GM12878 (cell line): ENCODE results near the gene GAREM1. TPM values are rescaled to one million over a fixed set of nuclear protein-coding genes. Genes with fewer than 3 reads are reported as not detected.

Experiments used
- ATAC-seq: fragments of 200-7000 bp; cut with Tn5 transposase; 3 replicates; pipeline ENCODE4 v1.9.1; 2020; ENCODE audit warnings: mild to moderate bottlenecking, moderate library complexity
- BruUV-seq: library from RNA; stranded (reverse); fragments of 400-500 nt; replicated peaks from 2 replicates; lab custom pipeline; 2021; lab: Mats Ljungman, UMichigan
- CTCF ChIA-PET: fragments of 300-600 bp; sonication (Branson Sonifier 250); formaldehyde crosslinking; extraction: SDS; loops from one replicate; lab custom pipeline; 2021; ENCODE audit warnings: inconsistent platforms; lab: Yijun Ruan, JAX
- POLR2A ChIA-PET: fragments of 350-600 bp; formaldehyde crosslinking; extraction: SDS; loops from one replicate; lab custom pipeline; 2021; ENCODE audit warnings: inconsistent platforms; lab: Charles Lee
- RAD21 ChIA-PET: fragments of 300-600 bp; sonication (Branson Sonifier 250); formaldehyde crosslinking; loops from one replicate; lab custom pipeline; 2023; ENCODE audit warnings: antibody characterized with exemption; ENCODE audit not compliant: unreplicated experiment; lab: Charles Lee
- SMC1A ChIA-PET: fragments of 300-600 bp; sonication (Branson Sonifier 250); formaldehyde crosslinking; loops from one replicate; lab custom pipeline; 2023; ENCODE audit not compliant: unreplicated experiment, uncharacterized antibody; lab: Charles Lee
- DNase-seq: peaks from one replicate; pipeline ENCODE4 v3.0.0-alpha.2; 2011; ENCODE audit warnings: low read depth, low spot score
- FAIRE-seq: peaks from 3 replicates; lab custom pipeline; 2011; peaks lifted over from hg19 to GRCh38; lab: Jason Lieb, UNC
- H2AFZ ChIP-seq: 2 replicates; pipeline ENCODE4 v1.6.0; 2011; ENCODE audit warnings: low read depth, low read length, control low read depth; ENCODE audit not compliant: control insufficient read depth
- H3K27ac ChIP-seq: 2 replicates; pipeline ENCODE4 v1.5.1; 2011; ENCODE audit warnings: control low read depth; ENCODE audit not compliant: control insufficient read depth, insufficient read depth
- H3K27me3 ChIP-seq, 2 experiments: replicated peaks in 1 of 2; 2 replicates each; pipeline versions ENCODE4 v1.6.0 to v1.6.1; 2011; ENCODE audit warnings: low read length in 1 of 2; ENCODE audit not compliant: control insufficient read depth in 2 of 2, insufficient read depth in 2 of 2
- H3K36me3 ChIP-seq, 2 experiments: 2 replicates each; pipeline ENCODE4 v1.5.1; 2011; ENCODE audit warnings: low read length in 1 of 2; ENCODE audit not compliant: control insufficient read depth in 2 of 2, insufficient read depth in 2 of 2
- H3K4me1 ChIP-seq: 2 replicates; pipeline ENCODE4 v1.6.1; 2011; ENCODE audit warnings: mild to moderate bottlenecking, low read length, moderate library complexity, mixed read lengths; ENCODE audit not compliant: control insufficient read depth, insufficient read depth
- H3K4me2 ChIP-seq: 2 replicates; pipeline ENCODE4 v1.6.0; 2011; ENCODE audit warnings: control low read depth; ENCODE audit not compliant: control insufficient read depth, insufficient read depth
- H3K4me3 ChIP-seq: fragments of 200-600 bp; sonication (generic); 2 replicates; pipeline ENCODE4 v1.5.1; 2016
- H3K79me2 ChIP-seq: 2 replicates; pipeline ENCODE4 v1.6.0; 2011; ENCODE audit warnings: low read length; ENCODE audit not compliant: control insufficient read depth, insufficient read depth
- H3K9ac ChIP-seq: 2 replicates; pipeline ENCODE4 v1.8.0; 2011; ENCODE audit warnings: low read length, control low read depth, mixed read lengths; ENCODE audit not compliant: control insufficient read depth, insufficient read depth
- H3K9me3 ChIP-seq: replicated peaks from 3 replicates; pipeline ENCODE4 v1.5.1; 2011; ENCODE audit warnings: mild to moderate bottlenecking, low read length; ENCODE audit not compliant: control insufficient read depth, insufficient read depth
- H4K20me1 ChIP-seq: 2 replicates; pipeline ENCODE4 v1.6.0; 2011; ENCODE audit not compliant: control insufficient read depth, insufficient read depth
- CEBPB ChIP-seq, 2 experiments: fragments of 150-350 bp in 1 of 2; IDR thresholded peaks; 2 replicates each; pipeline ENCODE4 v1.6.1; 2012 to 2014; ENCODE audit warnings: low read depth in 2 of 2, low read length in 2 of 2, borderline replicate concordance in 1 of 2, inconsistent platforms in 1 of 2
- FOS ChIP-seq: IDR thresholded peaks from 3 replicates; pipeline ENCODE4 v1.6.1; 2011; ENCODE audit warnings: borderline replicate concordance; ENCODE audit not compliant: insufficient read length; ENCODE audit errors: extremely low read depth
- IKZF1 ChIP-seq: fragments of 450-650 bp; conservative IDR thresholded peaks from 2 replicates; pipeline ENCODE4 v1.6.1; 2017; ENCODE audit warnings: antibody characterized with exemption, mild to moderate bottlenecking
- IRF3 ChIP-seq: fragments of 450-650 bp; IDR thresholded peaks from 2 replicates; pipeline ENCODE4 v1.6.1; 2014; ENCODE audit warnings: mild to moderate bottlenecking
- MTA3 ChIP-seq: IDR thresholded peaks from 2 replicates; pipeline ENCODE4 v1.6.1; 2012; ENCODE audit warnings: low read length, inconsistent platforms, borderline replicate concordance
- NFXL1 ChIP-seq: fragments of 450-650 bp; IDR thresholded peaks from 2 replicates; pipeline ENCODE4 v1.6.1; 2017; ENCODE audit warnings: antibody characterized with exemption, mild to moderate bottlenecking, borderline replicate concordance
- NKRF ChIP-seq: fragments of 450-650 bp; conservative IDR thresholded peaks from 2 replicates; pipeline ENCODE4 v1.6.1; 2017; ENCODE audit warnings: mild to moderate bottlenecking, moderate library complexity
- PRDM15 ChIP-seq: fragments of 450-650 bp; formaldehyde crosslinking; IDR thresholded peaks from 2 replicates; pipeline ENCODE4 v1.4.0; 2020; ENCODE audit warnings: mild to moderate bottlenecking, moderate library complexity
- SPI1 ChIP-seq: IDR thresholded peaks from 2 replicates; pipeline ENCODE4 v1.6.1; 2011; ENCODE audit warnings: low read depth, mild to moderate bottlenecking, low read length, moderate library complexity, borderline replicate concordance; ENCODE audit not compliant: insufficient read depth
- STAT1 ChIP-seq: fragments of 450-650 bp; conservative IDR thresholded peaks from 2 replicates; pipeline ENCODE4 v1.6.1; 2014; ENCODE audit warnings: antibody characterized with exemption, mild to moderate bottlenecking
- TAF1 ChIP-seq: IDR thresholded peaks from 2 replicates; pipeline ENCODE4 v1.6.1; 2011; ENCODE audit warnings: mild to moderate bottlenecking, low read depth, low read length, borderline replicate concordance
- ZBTB4 ChIP-seq: fragments of 450-650 bp; formaldehyde crosslinking; IDR thresholded peaks from 2 replicates; pipeline ENCODE4 v1.4.0; 2022; ENCODE audit warnings: mild to moderate bottlenecking, moderate library complexity
- ZSCAN29 ChIP-seq: fragments of 450-650 bp; IDR thresholded peaks from 2 replicates; pipeline ENCODE4 v1.6.1; 2017; ENCODE audit warnings: mild to moderate bottlenecking, moderate library complexity
- WGBS: methylation state at CpG from one replicate; pipeline ENCODE4 v1.1.6; 2016; ENCODE audit warnings: low lambda C conversion rate; ENCODE audit not compliant: insufficient replicate concordance, insufficient coverage; ENCODE audit errors: missing lambda C conversion rate; 5-methylcytosine and 5-hydroxymethylcytosine counted together
- in situ Hi-C: fragments of 300-500 bp; cut with MboI; formaldehyde crosslinking; loops from 9 replicates; pipeline ENCODE4 v1.14.3; 2018; ENCODE audit warnings: mixed read lengths
- intact Hi-C: fragments of 100-400 bp; cut with micrococcal nuclease; formaldehyde crosslinking; loops from one replicate; pipeline ENCODE4 v1.14.2; 2022; ENCODE audit not compliant: unreplicated experiment
- polyA plus RNA-seq, 11 experiments: library from polyadenylated mRNA; depleted of rRNA in 4 of 11; unstranded in 6 of 11; stranded (reverse) in 5 of 11; fragments of >200 nt; fragmentation: Nextera tagmentation in 4 of 11; fragmentation: Illumina TruSeq in 1 of 11; extraction: Ambion mirVana in 4 of 11; extraction: Trizol in 1 of 11; gene quantifications; 1 replicate in 1 of 11; 2 replicates in 10 of 11; pipeline versions ENCODE4 v1.2.1 to v1.2.3, GENCODE V29; 2011 to 2016; ENCODE audit warnings: inconsistent platforms in 2 of 11, missing spikeins in 2 of 11, low read depth in 1 of 11
- total RNA-seq, 4 experiments: library from RNA; depleted of rRNA in 3 of 4; stranded (reverse); fragments of >200 nt in 3 of 4; fragmentation: Illumina TruSeq in 1 of 4; extraction: Trizol in 1 of 4; gene quantifications; 2 replicates each; pipeline versions ENCODE4 v1.2.1 to v1.2.3, GENCODE V29; 2013 to 2021

Gene GAREM1
- total and polyA plus RNA-seq, 10 of the 15 experiments (the other 5 are each of a cell fraction or from before 2014, with no cell fraction given) = 0.05 to 0.29 (median 0.05) TPM; not detected in 7

- H3K27ac ChIP-seq = no peak overlapping the region
- TF ChIP-seq ZSCAN29 (no peak), TAF1 (no peak), FOS (no peak), STAT1 (no peak), PRDM15 (CRISPR knock-in tag) (no peak), ZBTB4 (CRISPR knock-in tag) (no peak), SPI1 (no peak), IRF3 (no peak), NKRF (no peak), CEBPB (IDR thresholded peaks at IDR 0.05; ENCODE audit: borderline replicate concordance in 1 of 2, low read depth in 2 of 2, low read length in 2 of 2) (no peak), NFXL1 (no peak), IKZF1 (no peak), MTA3 (no peak)
These were observed 8.1 kb upstream of the GAREM1 start for GRCh38 chr18:32478807-32479206.

More at GRCh38 chr18:32478807-32479206, 8.1 kb upstream of the GAREM1 start:
- RAD21 ChIA-PET = no interaction called here
- no peak overlapping the region for H3K4me2 ChIP-seq
- 0% methylated on average over 1 of the region's 1 CpG for WGBS
- CTCF ChIA-PET = no interaction called here
- H3K9me3 ChIP-seq = no peaks in the 10 kb centered on the region
- no peaks in the 10 kb centered on the region for H3K4me1 ChIP-seq
- in situ Hi-C loops = no loop called here
- no peak overlapping the region for H2AFZ ChIP-seq
- H3K36me3 ChIP-seq = no peaks in the 10 kb centered on the region
- no peaks in the 10 kb centered on the region for H3K27me3 ChIP-seq
- POLR2A ChIA-PET = no interaction called here
- no peaks in the 10 kb centered on the region for H3K79me2 ChIP-seq
- intact Hi-C loops = loop anchor here (10.0 kb wide), 1 partner anchor 204 kb away; no protein-coding TSS in a partner anchor
- H4K20me1 ChIP-seq = no peaks in the 10 kb centered on the region
- DNase-seq (no peak), ATAC-seq (no peak), FAIRE-seq (no peak)
- BruUV-seq = no TSS peak
- H3K4me3 ChIP-seq = no peak overlapping the region
- SMC1A ChIA-PET = no interaction called here
- H3K9ac ChIP-seq = no peak overlapping the region
